Stimulated activated naive CD8-positive, alpha-beta T cell treated with anti-CD3 and anti-CD28 coated beads, Interleukin-15, amount 100 ng/mL, for 72 hours (primary cell): ENCODE results near the gene ZYX.
"Not testable (repeated sequence)": the region's sequence is repeated elsewhere in the genome, so short reads cannot be mapped to it uniquely, and the experiment has no call there.

ENCODE experiments used
- ATAC-seq: fragments of 150-1000 bp; cut with Tn5 transposase; 2 replicates; pipeline ENCODE4 v1.10.0; 2021; ENCODE audit warnings: mild to moderate bottlenecking, moderate library complexity
- DNase-seq, 2 donors: peaks; one replicate each; pipeline ENCODE4 v3.0.0; 2021 to 2022
- H3K27ac Mint-ChIP-seq, 2 donors: one replicate each; pipeline ENCODE4 v1.8.0; 2022; ENCODE audit warnings: mild to moderate bottlenecking in 2 of 2, mixed read lengths in 2 of 2, moderate library complexity in 2 of 2
- H3K27me3 Mint-ChIP-seq: one replicate; pipeline ENCODE4 v1.8.0; 2022; ENCODE audit warnings: mixed read lengths
- H3K4me1 Mint-ChIP-seq: one replicate; pipeline ENCODE4 v1.8.0; 2022; ENCODE audit warnings: mild to moderate bottlenecking, mixed read lengths
- H3K4me3 Mint-ChIP-seq, 2 donors: one replicate each; pipeline ENCODE4 v1.8.0; 2022; ENCODE audit warnings: mild to moderate bottlenecking in 2 of 2, mixed read lengths in 2 of 2, moderate library complexity in 1 of 2
- H3K9me3 Mint-ChIP-seq, 2 donors: one replicate each; pipeline ENCODE4 v1.8.0; 2022; ENCODE audit warnings: mixed read lengths in 2 of 2

Gene ZYX

DNA sequence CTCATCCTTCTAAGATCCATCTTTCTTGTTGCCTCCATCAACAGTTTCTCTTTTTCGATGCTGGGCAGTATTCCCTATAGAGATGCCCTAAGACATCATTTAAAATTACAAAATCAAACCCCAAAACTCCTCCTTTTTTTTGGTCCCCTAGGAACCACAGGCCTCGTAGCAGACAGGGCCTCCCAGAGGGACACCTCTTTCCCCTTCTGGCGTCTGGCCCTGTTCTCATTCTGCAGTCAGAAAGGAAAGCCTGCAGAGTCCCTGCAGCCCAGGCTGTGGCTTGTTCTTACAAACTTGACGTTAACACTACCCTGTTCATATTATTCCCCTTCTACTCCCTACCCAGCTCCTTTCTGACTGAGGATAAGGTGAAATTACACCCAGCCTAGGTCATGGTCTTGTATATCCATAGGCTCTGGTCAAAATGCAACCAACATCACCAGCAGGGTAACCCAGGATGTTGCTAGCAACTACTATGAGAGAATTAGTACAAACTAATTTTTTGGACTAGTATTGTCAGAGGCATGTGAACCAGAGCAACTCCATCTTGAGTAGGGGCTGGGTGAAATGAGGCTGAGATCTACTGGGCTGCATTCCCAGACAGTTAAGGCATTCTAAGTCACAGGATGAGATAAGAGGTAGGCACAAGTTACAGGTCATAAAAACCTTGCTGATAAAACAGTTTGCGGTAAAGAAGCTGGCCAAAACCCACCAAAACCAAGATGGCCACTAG, 31.0 kb downstream of the ZYX start:
- DNase-seq (no peak), ATAC-seq (no peak)
- Mint-ChIP-seq H3K4me3 (no peak overlapping the region), H3K9me3 (no peaks in the 10 kb centered on the region), H3K4me1 (peaks cover 58% of the 10 kb centered on the region), H3K27me3 (no peaks in the 10 kb centered on the region), H3K27ac (no peak overlapping the region)

DNA sequence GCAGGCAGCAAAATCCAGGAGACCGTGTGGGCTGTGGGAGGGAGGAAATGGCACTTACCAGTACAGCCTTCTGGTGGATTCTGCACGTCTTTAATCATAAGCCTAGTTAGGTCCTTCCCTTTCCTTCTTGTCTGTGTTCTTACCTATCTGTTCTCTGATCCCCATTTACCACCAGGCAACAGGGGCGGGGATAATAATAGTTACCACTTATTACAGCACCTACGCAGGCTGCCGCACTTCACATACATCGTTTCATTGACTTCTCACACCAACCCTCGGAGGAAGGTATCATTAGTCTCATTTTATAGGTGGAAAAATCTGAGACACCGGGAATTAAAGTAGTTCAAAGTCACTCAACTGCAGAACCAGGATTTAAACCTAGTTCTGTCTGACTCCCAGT, 32.0 kb downstream of the ZYX start:
- no peak for ATAC-seq
- Mint-ChIP-seq H3K27me3 (no peaks in the 10 kb centered on the region), H3K9me3 (no peaks in the 10 kb centered on the region), H3K4me1 (peaks cover 52% of the 10 kb centered on the region), H3K27ac (no peak overlapping the region), H3K4me3 (no peak overlapping the region)
- no peak for DNase-seq

DNA sequence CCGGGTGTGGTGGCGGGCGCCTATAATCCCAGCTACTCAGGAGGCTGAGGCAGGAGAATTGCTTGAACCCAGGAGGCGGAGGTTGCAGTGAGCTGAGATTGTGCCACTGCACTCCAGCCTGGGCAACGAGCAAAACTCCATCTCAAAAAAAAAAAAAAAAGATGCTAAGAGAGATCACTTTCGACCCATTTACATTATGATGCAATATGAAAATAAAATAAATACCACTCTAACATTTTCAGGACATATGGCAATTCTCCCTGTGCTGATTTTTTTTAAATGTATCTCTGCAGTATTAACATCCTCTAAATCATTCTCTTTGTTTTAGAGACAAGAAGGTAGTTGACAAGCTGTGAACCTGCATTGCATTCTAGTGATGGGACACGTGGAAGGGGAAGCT, 34.1 kb downstream of the ZYX start:
- peaks cover 54% of the 10 kb centered on the region for H3K4me1 Mint-ChIP-seq
- ATAC-seq, H3K4me3 Mint-ChIP-seq: not testable (repeated sequence)

DNA sequence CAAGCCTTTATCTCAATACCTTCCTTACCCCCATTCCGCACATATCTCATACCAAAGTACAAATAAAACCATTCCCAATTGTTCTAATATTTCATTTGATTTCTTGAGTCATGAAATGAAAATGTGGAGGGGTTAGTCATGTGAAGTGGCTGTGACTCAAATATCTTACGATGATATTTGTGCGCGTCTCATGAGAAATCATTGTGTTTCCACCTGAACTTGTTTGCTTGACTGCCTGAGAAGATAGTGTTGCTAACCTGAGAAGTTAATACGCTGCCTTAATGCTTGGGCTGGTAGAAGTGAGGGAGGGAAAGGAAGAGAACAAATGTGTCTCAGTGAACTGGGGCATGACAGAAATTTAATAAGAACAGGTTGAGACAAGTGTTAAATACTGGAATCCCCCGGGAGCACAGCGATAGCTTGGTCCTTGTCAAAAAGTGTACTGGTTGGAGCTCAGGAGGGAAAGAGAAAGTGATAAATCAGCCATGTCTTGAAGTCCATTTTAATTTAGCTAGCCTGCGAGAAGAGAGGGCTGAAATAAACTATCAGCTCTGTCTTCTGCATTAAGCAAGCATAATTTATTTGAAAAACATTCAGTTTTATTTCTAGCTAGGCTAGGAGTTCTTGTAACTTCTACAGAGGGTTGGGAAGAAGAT, 34.7 kb downstream of the ZYX start:
- no peak overlapping the region for H3K4me3 Mint-ChIP-seq

More for the DNA sequence above, 34.1 kb downstream of the ZYX start:
- H3K27me3 Mint-ChIP-seq, DNase-seq, H3K9me3 Mint-ChIP-seq, H3K27ac Mint-ChIP-seq: not testable (repeated sequence)

DNA sequence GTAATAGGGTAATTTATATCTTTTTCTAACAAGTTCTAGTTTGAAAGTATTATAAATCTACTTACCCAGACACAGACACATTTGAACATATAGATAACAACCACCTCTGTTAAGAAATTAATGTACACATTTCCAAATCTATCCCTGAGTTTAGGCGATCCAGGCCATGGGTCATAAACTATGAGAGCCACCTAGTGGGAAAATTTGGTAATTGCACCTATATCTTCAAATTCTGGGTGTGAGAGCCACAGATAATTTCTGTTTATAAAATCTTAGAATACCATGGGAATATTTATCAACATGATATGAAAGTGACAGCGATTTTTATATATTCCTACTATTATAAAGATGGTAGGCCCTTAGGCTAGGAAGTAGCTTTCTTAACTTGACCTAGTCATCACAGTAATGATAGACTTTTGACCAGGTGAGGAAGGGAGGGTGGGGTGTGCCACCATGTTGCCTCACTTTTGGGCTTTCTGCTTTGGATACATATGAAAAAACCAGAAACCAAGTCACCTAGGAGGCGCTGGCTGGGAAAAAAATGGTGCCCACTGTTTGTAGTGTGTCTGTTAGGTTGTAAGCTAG, 35.5 kb downstream of the ZYX start:
- DNase-seq: no peak

More for the DNA sequence above, 34.7 kb downstream of the ZYX start:
- Mint-ChIP-seq H3K9me3 (no peaks in the 10 kb centered on the region), H3K27me3 (no peaks in the 10 kb centered on the region), H3K27ac (no peak overlapping the region), H3K4me1 (peaks cover 48% of the 10 kb centered on the region)
- DNase-seq (no peak), ATAC-seq (no peak)

DNA sequence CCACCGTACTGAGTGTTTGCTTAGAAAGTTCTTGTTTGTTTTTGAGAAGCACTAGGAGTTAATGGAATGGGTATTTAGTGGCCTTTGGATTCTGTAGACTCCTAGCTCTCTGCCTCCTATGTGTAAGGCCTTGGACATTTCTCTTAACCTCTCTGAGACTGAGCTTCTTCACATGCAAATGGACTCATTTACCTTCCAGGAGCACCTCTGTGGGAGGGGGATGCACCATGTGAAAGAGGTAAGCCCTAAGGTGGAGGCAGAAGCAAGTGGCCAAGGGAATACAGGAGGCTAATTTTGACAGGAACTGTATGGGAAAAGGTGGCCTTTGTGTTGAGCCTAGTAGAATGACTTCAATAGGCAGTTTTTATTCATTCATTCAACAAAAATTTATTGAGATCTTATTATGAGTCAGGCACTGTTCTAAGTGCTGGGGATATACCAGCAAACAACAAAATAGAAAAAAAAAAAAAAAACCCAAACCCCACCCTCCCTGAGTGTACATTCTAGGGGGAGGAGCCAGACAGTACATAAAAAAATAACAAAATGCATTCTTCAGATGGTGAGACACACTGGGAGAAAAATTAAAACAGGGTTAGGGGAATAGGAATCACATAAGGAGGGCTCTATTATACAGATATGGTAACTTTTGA, 36.7 kb downstream of the ZYX start:
- Mint-ChIP-seq H3K4me3 (no peak overlapping the region), H3K27me3 (no peaks in the 10 kb centered on the region), H3K9me3 (no peaks in the 10 kb centered on the region), H3K4me1 (peaks cover 35% of the 10 kb centered on the region), H3K27ac (no peak overlapping the region)
- ATAC-seq (peak; percentile 47), DNase-seq (no peak)

More for the DNA sequence above, 35.5 kb downstream of the ZYX start:
- Mint-ChIP-seq H3K9me3 (no peaks in the 10 kb centered on the region), H3K4me3 (no peak overlapping the region), H3K27me3 (no peaks in the 10 kb centered on the region), H3K27ac (no peak overlapping the region), H3K4me1 (peaks cover 48% of the 10 kb centered on the region)
- peak; percentile 51 for ATAC-seq

DNA sequence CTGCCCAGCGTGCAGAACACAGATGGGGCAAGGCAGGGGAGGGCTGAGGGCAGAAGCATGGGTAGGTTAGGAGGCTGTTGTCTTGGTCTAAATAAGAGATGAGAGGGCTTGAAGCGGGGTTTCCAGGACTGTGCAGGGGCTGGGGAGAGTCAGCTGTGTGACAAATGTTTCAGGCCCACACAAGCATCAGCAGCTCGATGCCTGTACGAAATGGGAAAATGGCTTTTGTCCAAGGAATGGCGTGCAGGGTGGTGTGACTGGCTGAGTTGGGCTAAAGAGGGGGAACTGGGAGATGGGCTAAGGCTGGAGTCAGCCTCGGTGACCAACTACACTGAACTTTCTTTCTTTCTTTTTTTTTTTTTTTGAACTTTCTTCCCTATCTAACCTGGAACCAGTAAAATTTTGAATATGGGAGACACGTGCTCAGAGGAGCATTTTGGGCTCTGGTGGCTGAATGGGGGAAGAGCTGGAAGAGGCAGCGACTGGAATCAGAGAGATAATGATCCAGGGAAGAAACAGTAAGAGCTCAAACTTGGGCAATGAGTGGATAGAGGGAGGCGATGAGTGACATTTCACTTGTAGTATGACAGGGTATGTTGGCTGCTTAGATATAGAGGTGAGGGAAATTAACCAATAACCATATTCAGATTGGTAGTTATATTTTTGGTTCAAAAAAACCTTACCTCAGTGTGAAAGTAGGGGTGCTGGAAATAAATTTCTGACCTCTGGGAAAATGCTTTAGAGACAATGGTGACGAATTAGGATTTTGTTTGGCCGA, 37.7 kb downstream of the ZYX start:
- Mint-ChIP-seq H3K27ac (peak overlapping the region in 1 of 2 donors; percentile 38), H3K9me3 (no peaks in the 10 kb centered on the region), H3K4me1 (peaks cover 29% of the 10 kb centered on the region), H3K27me3 (no peaks in the 10 kb centered on the region), H3K4me3 (no peak overlapping the region)
- DNase-seq (no peak), ATAC-seq (no peak)

DNA sequence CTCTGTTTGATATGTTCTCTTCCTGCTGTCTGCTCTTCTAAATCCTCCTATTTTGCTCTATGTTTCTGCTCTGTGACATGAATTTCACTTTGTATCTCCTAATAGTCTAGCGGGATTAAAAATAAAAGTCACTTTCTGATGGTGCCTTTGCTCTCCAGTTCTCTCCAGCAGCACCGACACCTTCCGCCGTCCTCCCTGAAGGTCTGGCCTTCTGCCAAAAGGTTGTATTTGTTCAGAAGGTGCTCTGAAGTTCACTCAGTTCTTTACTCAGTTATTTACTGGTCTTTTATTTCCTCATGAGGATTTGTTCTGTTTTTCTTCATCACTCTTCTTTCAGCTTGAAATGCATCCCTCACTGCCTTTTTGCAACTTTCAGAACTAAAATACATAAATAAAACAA, 38.7 kb downstream of the ZYX start:
- DNase-seq: no peak
- Mint-ChIP-seq H3K4me3 (peak overlapping the region in 1 of 2 donors; percentile 24), H3K9me3 (no peaks in the 10 kb centered on the region), H3K4me1 (peaks cover 29% of the 10 kb centered on the region), H3K27me3 (no peaks in the 10 kb centered on the region), H3K27ac (peak overlapping the region in 1 of 2 donors; percentile 74)
- ATAC-seq: no peak

DNA sequence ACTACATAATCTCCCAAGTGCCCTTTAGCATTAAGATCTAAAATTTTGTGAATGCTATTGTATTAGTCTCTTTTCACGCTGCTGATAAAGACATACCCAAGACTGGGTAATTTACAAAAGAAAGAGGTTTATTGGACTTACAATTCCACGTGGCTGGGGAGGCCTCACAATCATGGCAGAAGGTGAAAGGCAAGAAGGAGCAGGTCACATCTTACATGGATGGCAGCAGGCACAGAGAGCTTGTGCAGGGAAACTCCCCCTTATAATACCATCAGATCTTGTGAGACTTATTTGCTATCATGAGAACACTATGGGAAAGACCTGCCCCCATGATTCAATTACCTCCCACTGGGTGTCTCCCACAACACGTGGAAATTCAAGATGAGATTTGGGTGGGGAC, 39.5 kb downstream of the ZYX start:
- DNase-seq, H3K4me3 Mint-ChIP-seq, H3K9me3 Mint-ChIP-seq, H3K27ac Mint-ChIP-seq, H3K27me3 Mint-ChIP-seq, ATAC-seq: not testable (repeated sequence)
- H3K4me1 Mint-ChIP-seq: peaks cover 29% of the 10 kb centered on the region

DNA sequence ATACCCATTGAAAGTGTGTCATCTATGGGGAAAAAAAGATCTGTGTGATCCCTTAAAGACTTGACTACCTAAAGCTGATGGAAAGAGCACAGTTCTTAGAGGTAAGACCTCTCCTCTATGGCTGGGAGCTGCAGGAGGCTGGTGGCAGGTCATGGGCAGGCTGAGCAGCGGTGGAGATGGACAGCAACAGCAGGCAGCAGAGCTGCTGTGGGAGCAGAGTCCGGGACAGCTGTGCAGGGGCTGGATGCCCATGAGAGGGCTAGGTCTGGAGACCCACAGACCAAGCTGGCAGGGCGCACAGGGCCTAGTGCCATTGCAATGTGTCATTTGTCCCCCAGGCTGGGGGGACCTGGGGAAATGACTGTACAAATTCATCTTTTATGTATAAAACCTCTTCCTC, 40.9 kb downstream of the ZYX start:
- peak; percentile 34 for ATAC-seq
- Mint-ChIP-seq H3K4me1 (peaks cover 33% of the 10 kb centered on the region), H3K9me3 (no peaks in the 10 kb centered on the region), H3K27ac (no peak overlapping the region), H3K27me3 (no peaks in the 10 kb centered on the region), H3K4me3 (no peak overlapping the region)
- no peak for DNase-seq

DNA sequence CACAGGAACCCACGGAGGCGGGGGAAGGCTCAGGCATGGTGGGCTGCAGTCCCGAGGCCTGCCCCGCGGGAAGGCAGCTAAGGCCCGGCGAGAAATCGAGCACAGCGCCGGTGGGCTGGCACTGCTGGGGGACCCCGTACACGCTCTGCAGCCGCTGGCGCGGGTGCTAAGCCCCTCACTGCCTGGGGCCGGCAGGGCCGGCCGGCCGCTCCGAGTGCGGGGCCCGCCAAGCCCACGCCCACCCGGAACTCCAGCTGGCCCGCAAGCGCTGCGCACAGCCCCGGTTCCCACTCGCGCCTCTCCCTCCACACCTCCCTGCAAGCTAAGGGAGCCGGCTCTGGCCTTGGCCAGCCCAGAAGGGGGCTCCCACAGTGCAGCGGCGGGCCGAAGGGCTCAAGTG, 43.3 kb downstream of the ZYX start:
- H3K27me3 Mint-ChIP-seq, DNase-seq, H3K4me3 Mint-ChIP-seq, ATAC-seq, H3K27ac Mint-ChIP-seq, H3K9me3 Mint-ChIP-seq: not testable (repeated sequence)
- peaks cover 17% of the 10 kb centered on the region for H3K4me1 Mint-ChIP-seq

DNA sequence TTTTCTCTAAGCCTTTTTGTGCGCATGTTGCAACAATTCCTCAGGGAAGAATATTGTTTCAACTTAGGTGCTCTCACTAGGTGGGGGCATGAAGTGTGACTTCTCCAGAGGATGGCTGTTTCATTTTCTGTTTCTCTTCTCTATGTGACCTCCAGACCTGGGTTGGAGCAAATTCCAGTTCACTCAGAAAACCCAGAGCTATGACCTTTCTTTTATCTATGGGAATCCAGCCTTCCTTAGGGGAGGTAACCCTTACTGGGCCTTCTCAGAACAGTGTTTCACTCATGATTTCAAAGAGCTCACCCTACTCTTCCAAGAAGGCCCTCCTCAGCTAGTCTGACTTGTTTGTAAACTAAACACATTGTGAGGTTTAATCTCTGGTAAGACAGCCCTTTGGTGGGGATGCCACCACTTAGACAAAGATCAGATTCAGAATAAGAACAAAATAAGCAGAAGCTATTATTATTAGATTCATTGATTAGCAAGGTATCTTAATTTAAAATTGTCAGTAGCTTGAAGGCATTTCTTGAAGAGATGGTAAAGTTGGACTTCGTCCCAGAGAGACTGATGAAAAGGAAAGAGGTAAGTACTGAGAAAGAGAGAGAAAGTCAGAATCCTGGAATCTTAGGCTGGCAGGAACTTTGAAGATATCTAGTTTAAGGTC, 45.5 kb downstream of the ZYX start:
- H3K27ac Mint-ChIP-seq: peak overlapping the region; percentile 36 to 68
- ATAC-seq: no peak

DNA sequence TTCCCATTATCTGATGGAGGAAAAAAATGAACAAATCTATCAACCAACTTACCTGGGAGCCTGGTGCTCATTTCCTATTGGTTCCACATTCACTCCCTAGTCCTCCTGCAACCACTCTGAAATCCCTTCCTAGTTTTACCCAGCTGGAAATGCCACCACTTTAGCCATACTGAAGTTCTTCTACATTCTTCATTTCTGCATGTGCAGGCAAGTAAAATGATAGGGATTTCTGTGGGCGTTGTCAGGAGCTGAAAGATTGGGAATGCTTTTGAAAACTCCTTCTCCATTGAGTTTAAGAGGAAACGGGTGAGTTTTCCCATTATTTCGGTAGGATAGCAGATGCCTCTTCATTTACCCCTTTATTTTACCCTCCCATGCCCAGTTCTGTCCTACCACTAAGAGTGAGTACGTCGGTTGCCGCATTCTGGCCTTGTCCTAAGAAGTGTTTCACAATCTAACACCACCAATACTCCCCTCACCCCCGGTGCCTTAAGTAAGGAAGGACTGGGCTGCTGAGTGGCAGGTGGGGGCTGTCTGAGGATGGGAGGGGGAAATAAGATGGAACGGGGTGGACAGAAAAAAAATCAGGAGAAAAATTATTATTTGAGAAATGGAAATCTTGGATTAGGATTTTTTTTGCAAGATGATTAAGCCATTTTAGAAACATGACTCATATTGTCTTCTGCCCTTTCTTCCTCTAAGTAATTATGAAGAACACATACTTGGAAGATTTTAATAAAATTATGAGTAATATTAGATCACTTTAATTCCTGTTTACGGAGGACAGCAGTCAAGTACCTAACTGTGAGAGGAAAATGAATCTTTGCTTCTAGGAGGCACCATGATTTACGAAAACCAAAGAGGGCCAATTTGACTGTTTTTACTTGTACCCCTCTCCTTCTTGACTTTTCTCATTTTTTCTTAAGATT, 48.9 kb downstream of the ZYX start:
- DNase-seq: no peak
- Mint-ChIP-seq H3K4me3 (no peak overlapping the region), H3K27me3 (no peaks in the 10 kb centered on the region), H3K4me1 (peaks cover 11% of the 10 kb centered on the region), H3K9me3 (no peaks in the 10 kb centered on the region), H3K27ac (peak overlapping the region in 1 of 2 donors; percentile 67)
- no peak for ATAC-seq

More for the DNA sequence above, 45.5 kb downstream of the ZYX start:
- Mint-ChIP-seq H3K4me1 (peaks cover 11% of the 10 kb centered on the region), H3K27me3 (no peaks in the 10 kb centered on the region), H3K4me3 (peak overlapping the region; percentile 13 to 41), H3K9me3 (no peaks in the 10 kb centered on the region)
- no peak for DNase-seq

DNA sequence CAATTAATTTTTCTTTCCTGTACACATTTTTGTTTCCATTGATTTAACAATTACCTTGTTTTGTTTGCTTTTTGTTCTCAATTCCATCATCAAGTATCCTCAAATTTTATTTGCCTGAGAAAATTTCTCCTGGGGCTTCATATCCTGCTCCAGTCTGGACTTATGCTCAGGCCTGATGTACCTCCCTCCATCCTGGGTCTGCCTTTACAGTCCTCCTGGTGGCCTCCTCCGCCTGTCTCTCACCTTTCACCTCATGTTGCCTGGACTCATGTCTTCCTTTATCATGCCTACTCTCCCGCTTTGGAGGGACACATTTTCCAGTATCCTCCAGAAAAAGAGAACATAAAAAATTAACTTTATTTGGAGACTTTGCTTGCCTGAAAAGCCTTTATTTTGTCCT, 50.0 kb downstream of the ZYX start:
- DNase-seq (no peak), ATAC-seq (no peak)
- peaks cover 12% of the 10 kb centered on the region for H3K4me1 Mint-ChIP-seq
- no peaks in the 10 kb centered on the region for H3K9me3 Mint-ChIP-seq
- no peak overlapping the region for H3K27ac Mint-ChIP-seq
- H3K27me3 Mint-ChIP-seq: no peaks in the 10 kb centered on the region
- no peak overlapping the region for H3K4me3 Mint-ChIP-seq
